K562 (cell line): ENCODE data around the gene WEE1. TPM values are rescaled to one million over a fixed set of nuclear protein-coding genes. Genes with fewer than 3 reads are reported as not detected.

ENCODE experiments used
- BACH1 ChIP-seq: fragments of 200-800 bp; sonication (Bioruptor generic); IDR thresholded peaks from 2 replicates; pipeline ENCODE4 v1.6.1; 2016; ENCODE audit warnings: missing genetic modification characterization, missing compliant biosample characterization
- CBX8 ChIP-seq: fragments of 200-600 bp; sonication (generic); IDR thresholded peaks from 2 replicates; pipeline ENCODE4 v1.6.1; 2012; ENCODE audit warnings: borderline replicate concordance, mixed run types, low read depth, mild to moderate bottlenecking, moderate library complexity, mixed read lengths, low read length, control low read depth, inconsistent platforms; ENCODE audit not compliant: poor library complexity, severe bottlenecking; ENCODE audit errors: extremely low read depth
- HNRNPL ChIP-seq: fragments of 200-400 bp; formaldehyde crosslinking; IDR thresholded peaks from 2 replicates; pipeline ENCODE4 v1.6.1; 2017; ENCODE audit warnings: low read depth, mild to moderate bottlenecking, low read length
- MCM5 ChIP-seq: fragments of 450-650 bp; IDR thresholded peaks from 2 replicates; pipeline ENCODE4 v1.6.1; 2016; ENCODE audit warnings: low read depth
- NCOA2 ChIP-seq, 2 experiments: fragments of 450-650 bp; IDR thresholded peaks; 2 replicates each; pipeline ENCODE4 v1.6.1; 2018; ENCODE audit warnings: mild to moderate bottlenecking in 2 of 2, moderate library complexity in 1 of 2; ENCODE audit not compliant: partially characterized antibody in 2 of 2
- POLR2AphosphoS5 ChIP-seq: IDR thresholded peaks from 2 replicates; pipeline ENCODE4 v1.6.1; 2011; ENCODE audit warnings: mild to moderate bottlenecking, low read depth, low read length, moderate library complexity; ENCODE audit not compliant: control insufficient read depth, insufficient read depth
- POU5F1 ChIP-seq: fragments of 150-350 bp; IDR thresholded peaks from 2 replicates; pipeline ENCODE4 v1.6.1; 2014; ENCODE audit warnings: borderline replicate concordance, low read length, low read depth, mild to moderate bottlenecking; ENCODE audit not compliant: partially characterized antibody
- TEAD4 ChIP-seq, 2 experiments: sonication (generic) in 1 of 2; formaldehyde crosslinking in 1 of 2; IDR thresholded peaks; 2 replicates each; pipeline versions ENCODE4 v1.6.1 to v1.8.0; 2012 to 2022; ENCODE audit warnings: borderline replicate concordance in 1 of 2, inconsistent platforms in 1 of 2, low read length in 1 of 2, mild to moderate bottlenecking in 1 of 2, missing genetic modification reagents in 1 of 2
- ZBTB7A ChIP-seq: IDR thresholded peaks from 2 replicates; pipeline ENCODE4 v1.6.1; 2011; ENCODE audit warnings: low read depth, mild to moderate bottlenecking, low read length, moderate library complexity, borderline replicate concordance; ENCODE audit not compliant: control insufficient read depth
- ZNF146 ChIP-seq: IDR thresholded peaks from one replicate; pipeline ENCODE4 v1.6.1; 2018; ENCODE audit warnings: missing compliant biosample characterization; ENCODE audit not compliant: unreplicated experiment
- ZNF253 ChIP-seq: fragments of 250-450 bp; sonication (Bioruptor Pico); conservative IDR thresholded peaks from 2 replicates; pipeline ENCODE4 v1.6.1; 2021; ENCODE audit warnings: mild to moderate bottlenecking
- polyA plus RNA-seq, 8 experiments: library from polyadenylated mRNA; depleted of rRNA in 4 of 8; stranded (reverse) in 5 of 8; unstranded in 3 of 8; fragments of >200 nt; fragmentation: Nextera tagmentation in 2 of 8; fragmentation: Illumina TruSeq in 1 of 8; extraction: Ambion mirVana in 2 of 8; extraction: Trizol in 1 of 8; gene quantifications; 2 replicates each; pipeline versions ENCODE4 v1.2.1 to v1.2.3, GENCODE V29; 2011 to 2014; ENCODE audit warnings: inconsistent platforms in 1 of 8, missing spikeins in 1 of 8
- total RNA-seq, 7 experiments: library from RNA; depleted of rRNA in 6 of 7; stranded (reverse); fragments of >200 nt in 6 of 7; fragmentation: Illumina TruSeq in 2 of 7; extraction: Trizol in 2 of 7; gene quantifications; 2 replicates each; pipeline versions ENCODE4 v1.2.1 to v1.2.3, GENCODE V29; 2011 to 2021; ENCODE audit warnings: low replicate concordance in 1 of 7
- TF ChIP-seq, protein P1 (sequence below): sonication (generic); formaldehyde crosslinking; IDR thresholded peaks from 2 replicates; pipeline ENCODE4 v1.8.1; 2023; ENCODE audit warnings: mild to moderate bottlenecking, missing genetic modification reagents
- TF ChIP-seq, protein P2 (sequence below): IDR thresholded peaks from 2 replicates; pipeline ENCODE4 v1.6.1; 2012; ENCODE audit warnings: low read depth, low read length, improper control_type of control experiment, borderline replicate concordance
- TF ChIP-seq, protein P3 (sequence below): sonication (generic); formaldehyde crosslinking; IDR thresholded peaks from 2 replicates; pipeline ENCODE4 v1.8.0; 2022; ENCODE audit warnings: mild to moderate bottlenecking, missing genetic modification reagents, borderline replicate concordance
- TF ChIP-seq, protein P4 (sequence below): fragments of 200-800 bp; sonication (Bioruptor generic); IDR thresholded peaks from 2 replicates; pipeline ENCODE4 v1.6.1; 2017; ENCODE audit warnings: missing genetic modification characterization, missing compliant biosample characterization

WEE1 gene
- total and polyA plus RNA-seq, 9 of the 15 experiments (the other 6 are each of a cell fraction or from before 2014, with no cell fraction given): 21.9 to 99.0 (median 67.4) TPM

DNA sequence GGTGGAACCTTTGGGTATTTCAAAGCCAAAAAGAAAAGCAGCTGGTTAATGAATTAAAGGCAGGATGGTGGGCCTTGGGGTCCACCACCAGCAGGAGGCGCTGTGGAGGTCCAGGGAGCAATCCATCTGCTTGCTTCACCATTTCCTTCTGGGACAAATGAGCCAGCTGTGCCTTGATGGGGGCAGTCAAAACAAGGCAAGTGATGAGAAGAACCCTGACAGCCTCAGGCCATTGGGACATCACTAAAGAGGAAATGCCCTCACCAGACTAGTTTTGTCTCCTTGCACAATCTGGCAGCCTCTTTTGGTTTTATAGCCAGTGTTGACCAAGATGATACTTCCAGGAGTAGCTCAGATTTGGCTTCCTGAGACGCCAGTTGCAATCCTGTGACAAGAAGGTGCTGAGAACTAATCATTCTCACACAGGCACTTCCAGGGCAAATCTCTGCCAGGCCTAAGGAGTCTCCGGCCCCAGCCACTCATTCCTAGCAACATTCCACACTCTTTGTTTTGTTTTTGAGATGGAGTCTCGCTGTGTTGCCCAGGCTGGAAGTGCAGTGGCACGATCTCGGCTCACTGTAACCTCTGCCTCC lies 38.2 kb upstream of the WEE1 start (continued):
- TF ChIP-seq, protein P1, sequence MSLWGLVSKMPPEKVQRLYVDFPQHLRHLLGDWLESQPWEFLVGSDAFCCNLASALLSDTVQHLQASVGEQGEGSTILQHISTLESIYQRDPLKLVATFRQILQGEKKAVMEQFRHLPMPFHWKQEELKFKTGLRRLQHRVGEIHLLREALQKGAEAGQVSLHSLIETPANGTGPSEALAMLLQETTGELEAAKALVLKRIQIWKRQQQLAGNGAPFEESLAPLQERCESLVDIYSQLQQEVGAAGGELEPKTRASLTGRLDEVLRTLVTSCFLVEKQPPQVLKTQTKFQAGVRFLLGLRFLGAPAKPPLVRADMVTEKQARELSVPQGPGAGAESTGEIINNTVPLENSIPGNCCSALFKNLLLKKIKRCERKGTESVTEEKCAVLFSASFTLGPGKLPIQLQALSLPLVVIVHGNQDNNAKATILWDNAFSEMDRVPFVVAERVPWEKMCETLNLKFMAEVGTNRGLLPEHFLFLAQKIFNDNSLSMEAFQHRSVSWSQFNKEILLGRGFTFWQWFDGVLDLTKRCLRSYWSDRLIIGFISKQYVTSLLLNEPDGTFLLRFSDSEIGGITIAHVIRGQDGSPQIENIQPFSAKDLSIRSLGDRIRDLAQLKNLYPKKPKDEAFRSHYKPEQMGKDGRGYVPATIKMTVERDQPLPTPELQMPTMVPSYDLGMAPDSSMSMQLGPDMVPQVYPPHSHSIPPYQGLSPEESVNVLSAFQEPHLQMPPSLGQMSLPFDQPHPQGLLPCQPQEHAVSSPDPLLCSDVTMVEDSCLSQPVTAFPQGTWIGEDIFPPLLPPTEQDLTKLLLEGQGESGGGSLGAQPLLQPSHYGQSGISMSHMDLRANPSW (CRISPR knock-in tag): 0 out of 2 replicates have a peak, but pooled peaks have one; percentile 41
- TF ChIP-seq, protein P2, sequence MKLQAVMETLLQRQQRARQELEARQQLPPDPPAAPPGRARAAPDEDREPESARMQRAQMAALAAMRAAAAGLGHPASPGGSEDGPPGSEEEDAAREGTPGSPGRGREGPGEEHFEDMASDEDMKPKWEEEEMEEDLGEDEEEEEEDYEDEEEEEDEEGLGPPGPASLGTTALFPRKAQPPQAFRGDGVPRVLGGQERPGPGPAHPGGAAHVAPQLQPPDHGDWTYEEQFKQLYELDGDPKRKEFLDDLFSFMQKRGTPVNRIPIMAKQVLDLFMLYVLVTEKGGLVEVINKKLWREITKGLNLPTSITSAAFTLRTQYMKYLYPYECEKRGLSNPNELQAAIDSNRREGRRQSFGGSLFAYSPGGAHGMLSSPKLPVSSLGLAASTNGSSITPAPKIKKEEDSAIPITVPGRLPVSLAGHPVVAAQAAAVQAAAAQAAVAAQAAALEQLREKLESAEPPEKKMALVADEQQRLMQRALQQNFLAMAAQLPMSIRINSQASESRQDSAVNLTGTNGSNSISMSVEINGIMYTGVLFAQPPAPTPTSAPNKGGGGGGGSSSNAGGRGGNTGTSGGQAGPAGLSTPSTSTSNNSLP: 0 out of 2 replicates have a peak, but pooled peaks have one; percentile 36
- TF ChIP-seq TEAD4 (IDR thresholded peaks at IDR 0.05; ENCODE audit: low read length): 0 out of 2 replicates have a peak, but pooled peaks have one; percentile 21
- no peak for TF ChIP-seq TEAD4 (CRISPR knock-in tag; IDR thresholded peaks at IDR 0.05; ENCODE audit: borderline replicate concordance)
- no peak for TF ChIP-seq MCM5
- TF ChIP-seq POU5F1: no peak
- no peak for TF ChIP-seq BACH1 (tag)
- TF ChIP-seq, protein P3, sequence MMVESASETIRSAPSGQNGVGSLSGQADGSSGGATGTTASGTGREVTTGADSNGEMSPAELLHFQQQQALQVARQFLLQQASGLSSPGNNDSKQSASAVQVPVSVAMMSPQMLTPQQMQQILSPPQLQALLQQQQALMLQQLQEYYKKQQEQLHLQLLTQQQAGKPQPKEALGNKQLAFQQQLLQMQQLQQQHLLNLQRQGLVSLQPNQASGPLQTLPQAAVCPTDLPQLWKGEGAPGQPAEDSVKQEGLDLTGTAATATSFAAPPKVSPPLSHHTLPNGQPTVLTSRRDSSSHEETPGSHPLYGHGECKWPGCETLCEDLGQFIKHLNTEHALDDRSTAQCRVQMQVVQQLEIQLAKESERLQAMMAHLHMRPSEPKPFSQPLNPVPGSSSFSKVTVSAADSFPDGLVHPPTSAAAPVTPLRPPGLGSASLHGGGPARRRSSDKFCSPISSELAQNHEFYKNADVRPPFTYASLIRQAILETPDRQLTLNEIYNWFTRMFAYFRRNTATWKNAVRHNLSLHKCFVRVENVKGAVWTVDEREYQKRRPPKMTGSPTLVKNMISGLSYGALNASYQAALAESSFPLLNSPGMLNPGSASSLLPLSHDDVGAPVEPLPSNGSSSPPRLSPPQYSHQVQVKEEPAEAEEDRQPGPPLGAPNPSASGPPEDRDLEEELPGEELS (CRISPR knock-in tag): no peak
- TF ChIP-seq ZBTB7A: peak; percentile 71; the same call in 1 of the 2 replicates
- no peak for TF ChIP-seq POLR2AphosphoS5
- TF ChIP-seq, protein P4, sequence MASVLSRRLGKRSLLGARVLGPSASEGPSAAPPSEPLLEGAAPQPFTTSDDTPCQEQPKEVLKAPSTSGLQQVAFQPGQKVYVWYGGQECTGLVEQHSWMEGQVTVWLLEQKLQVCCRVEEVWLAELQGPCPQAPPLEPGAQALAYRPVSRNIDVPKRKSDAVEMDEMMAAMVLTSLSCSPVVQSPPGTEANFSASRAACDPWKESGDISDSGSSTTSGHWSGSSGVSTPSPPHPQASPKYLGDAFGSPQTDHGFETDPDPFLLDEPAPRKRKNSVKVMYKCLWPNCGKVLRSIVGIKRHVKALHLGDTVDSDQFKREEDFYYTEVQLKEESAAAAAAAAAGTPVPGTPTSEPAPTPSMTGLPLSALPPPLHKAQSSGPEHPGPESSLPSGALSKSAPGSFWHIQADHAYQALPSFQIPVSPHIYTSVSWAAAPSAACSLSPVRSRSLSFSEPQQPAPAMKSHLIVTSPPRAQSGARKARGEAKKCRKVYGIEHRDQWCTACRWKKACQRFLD (CRISPR knock-in tag): no peak
- no peak for TF ChIP-seq ZNF146
- TF ChIP-seq NCOA2 (IDR thresholded peaks at IDR 0.05; ENCODE audit: partially characterized antibody in 2 of 2): no peak
- no peak for TF ChIP-seq HNRNPL
- TF ChIP-seq ZNF253 (CRISPR knock-in tag): no peak
- no peak for TF ChIP-seq CBX8
